Liver (tissue), 9 donors: Measurements from ENCODE around the gene NAGS. TPM values are rescaled to one million over a fixed set of nuclear protein-coding genes. Genes with fewer than 3 reads are reported as not detected.

Experiments
- DNase-seq: peaks from one replicate; pipeline ENCODE4 v3.0.0-alpha.2; 2017; ENCODE audit warnings: low spot score
- H3K27ac ChIP-seq, 2 donors: one replicate each; pipeline ENCODE4 v1.7.0; 2013; ENCODE audit warnings: inconsistent platforms in 2 of 2, low read length in 2 of 2, control low read depth in 1 of 2, low read depth in 1 of 2, mild to moderate bottlenecking in 1 of 2
- H3K27me3 ChIP-seq, 4 donors: one replicate each; pipeline versions ENCODE4 v1.6.1 to v1.7.0; 2013; ENCODE audit warnings: low read length in 3 of 4, inconsistent platforms in 1 of 4, mild to moderate bottlenecking in 1 of 4, moderate library complexity in 1 of 4; ENCODE audit not compliant: control insufficient read depth in 4 of 4, insufficient read depth in 4 of 4
- H3K36me3 ChIP-seq, 4 donors: one replicate each; pipeline versions ENCODE4 v1.6.1 to v1.7.0; 2013; ENCODE audit warnings: low read length in 3 of 4, mild to moderate bottlenecking in 3 of 4, low read depth in 1 of 4, moderate library complexity in 1 of 4; ENCODE audit not compliant: control insufficient read depth in 4 of 4, insufficient read depth in 3 of 4
- H3K4me1 ChIP-seq, 4 donors: one replicate each; pipeline versions ENCODE4 v1.6.1 to v1.7.0; 2013; ENCODE audit warnings: low read length in 3 of 4, mild to moderate bottlenecking in 3 of 4, moderate library complexity in 1 of 4; ENCODE audit not compliant: control insufficient read depth in 4 of 4, insufficient read depth in 4 of 4
- H3K4me3 ChIP-seq, 3 donors: one replicate each; pipeline versions ENCODE4 v1.6.1 to v1.7.0; 2013; ENCODE audit warnings: low read length in 3 of 3, control low read depth in 1 of 3, low read depth in 1 of 3, mild to moderate bottlenecking in 1 of 3
- H3K9ac ChIP-seq, 2 donors: one replicate each; pipeline ENCODE4 v1.7.0; 2013; ENCODE audit warnings: low read length in 2 of 2, mild to moderate bottlenecking in 2 of 2, moderate library complexity in 2 of 2, control low read depth in 1 of 2, low read depth in 1 of 2
- H3K9me3 ChIP-seq, 4 donors: one replicate each; pipeline versions ENCODE4 v1.6.1 to v1.7.0; 2013; ENCODE audit warnings: low read length in 3 of 4; ENCODE audit not compliant: control insufficient read depth in 4 of 4
- FOXA1 ChIP-seq: IDR thresholded peaks from 2 replicates; pipeline ENCODE4 v1.6.1; 2016; ENCODE audit warnings: antibody characterized with exemption
- GABPA ChIP-seq, 2 donors: IDR thresholded peaks in 1 of 2; conservative IDR thresholded peaks in 1 of 2; 2 replicates each; pipeline ENCODE4 v1.6.1; 2016; ENCODE audit warnings: antibody characterized with exemption in 2 of 2, mild to moderate bottlenecking in 1 of 2, moderate library complexity in 1 of 2
- HNF4A ChIP-seq, 2 donors: conservative IDR thresholded peaks; 2 replicates each; pipeline ENCODE4 v1.6.1; 2016; ENCODE audit warnings: antibody characterized with exemption in 2 of 2, mild to moderate bottlenecking in 2 of 2
- JUND ChIP-seq, 2 donors: IDR thresholded peaks; 2 replicates each; pipeline ENCODE4 v1.6.1; 2016; ENCODE audit warnings: antibody characterized with exemption in 2 of 2
- NR2F2 ChIP-seq: IDR thresholded peaks from 2 replicates; pipeline ENCODE4 v1.6.1; 2016; ENCODE audit warnings: antibody characterized with exemption
- RAD21 ChIP-seq, 2 donors: IDR thresholded peaks; 2 replicates each; pipeline ENCODE4 v1.6.1; 2016; ENCODE audit warnings: antibody characterized with exemption in 2 of 2, mild to moderate bottlenecking in 2 of 2
- RXRA ChIP-seq, 2 donors: IDR thresholded peaks; 2 replicates each; pipeline ENCODE4 v1.6.1; 2017 to 2018; ENCODE audit warnings: antibody characterized with exemption in 2 of 2, mild to moderate bottlenecking in 1 of 2
- SP1 ChIP-seq: IDR thresholded peaks from 2 replicates; pipeline ENCODE4 v1.6.1; 2018; ENCODE audit warnings: antibody characterized with exemption, mild to moderate bottlenecking
- TAF1 ChIP-seq: conservative IDR thresholded peaks from 2 replicates; pipeline ENCODE4 v1.6.1; 2016; ENCODE audit warnings: antibody characterized with exemption, mild to moderate bottlenecking
- YY1 ChIP-seq: IDR thresholded peaks from 2 replicates; pipeline ENCODE4 v1.6.1; 2016; ENCODE audit warnings: antibody characterized with exemption, mild to moderate bottlenecking
- whole genome bisulfite sequencing: extraction: QIAGEN DNeasy Blood & Tissue Kit; methylation state at CpG from one replicate; pipeline ENCODE4 v1.1.7; 2013; 5-methylcytosine and 5-hydroxymethylcytosine counted together
- polyA plus RNA-seq, 2 donors: library from polyadenylated mRNA; stranded (reverse) in 1 of 2; unstranded in 1 of 2; fragments of 200-250 nt in 1 of 2; fragments of >200 nt in 1 of 2; fragmentation: Nextera tagmentation in 1 of 2; extraction: Ambion mirVana in 1 of 2; gene quantifications; one replicate each; pipeline versions ENCODE4 v1.2.1 to v1.2.3, GENCODE V29; 2013 to 2015
- total RNA-seq, 2 donors: library from RNA; depleted of rRNA; stranded (reverse); fragments of >200 nt; gene quantifications; one replicate each; pipeline ENCODE4 v1.2.3, GENCODE V29; 2014
- TF ChIP-seq, protein P1 (sequence below): IDR thresholded peaks from 2 replicates; pipeline ENCODE4 v1.6.1; 2016; ENCODE audit warnings: antibody characterized with exemption
- TF ChIP-seq, protein P2 (sequence below): IDR thresholded peaks from 2 replicates; pipeline ENCODE4 v1.6.1; 2016; ENCODE audit warnings: antibody characterized with exemption
- TF ChIP-seq, protein P3 (sequence below): fragments of 150-350 bp; IDR thresholded peaks from 2 replicates; pipeline ENCODE4 v1.5.1; 2017; ENCODE audit warnings: improper control_type of control experiment, low read depth, low read length; ENCODE audit not compliant: missing input control
- TF ChIP-seq, protein P4 (sequence below): IDR thresholded peaks from 2 replicates; pipeline ENCODE4 v1.6.1; 2016; ENCODE audit warnings: antibody characterized with exemption, mild to moderate bottlenecking
- TF ChIP-seq, protein P5 (sequence below): IDR thresholded peaks from 2 replicates; pipeline ENCODE4 v1.6.1; 2016; ENCODE audit warnings: antibody characterized with exemption
- donor health status: healthy.
- donor health status: healthy.
- donor health status: healthy.
- donor health status: healthy.
- donor health status: healthy.

Gene NAGS
- total and polyA plus RNA-seq, 4 donors, result 21.5 to 29.8 (median 28.2) TPM

DNA sequence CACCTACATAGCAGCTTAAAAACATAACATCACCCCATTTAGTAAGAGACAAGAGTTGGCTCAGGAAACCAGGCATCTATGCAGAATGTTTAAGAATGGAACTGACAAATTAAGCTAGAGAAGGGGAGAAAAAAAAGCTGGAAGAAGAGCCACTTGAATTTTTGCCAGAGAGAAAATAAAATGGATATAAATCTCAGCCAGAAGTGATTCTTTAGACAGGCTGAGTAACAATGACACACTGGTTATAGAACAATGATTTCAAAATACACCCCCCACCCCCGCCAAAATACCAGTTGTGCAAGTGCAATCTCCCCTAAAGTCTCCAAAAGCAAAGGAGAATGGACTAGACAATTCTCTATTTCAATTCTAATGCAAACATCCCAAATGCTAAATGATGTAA is 39.6 kb downstream of the NAGS start:
- no peak overlapping the region for H3K9ac ChIP-seq
- DNase-seq, result no peak

DNA sequence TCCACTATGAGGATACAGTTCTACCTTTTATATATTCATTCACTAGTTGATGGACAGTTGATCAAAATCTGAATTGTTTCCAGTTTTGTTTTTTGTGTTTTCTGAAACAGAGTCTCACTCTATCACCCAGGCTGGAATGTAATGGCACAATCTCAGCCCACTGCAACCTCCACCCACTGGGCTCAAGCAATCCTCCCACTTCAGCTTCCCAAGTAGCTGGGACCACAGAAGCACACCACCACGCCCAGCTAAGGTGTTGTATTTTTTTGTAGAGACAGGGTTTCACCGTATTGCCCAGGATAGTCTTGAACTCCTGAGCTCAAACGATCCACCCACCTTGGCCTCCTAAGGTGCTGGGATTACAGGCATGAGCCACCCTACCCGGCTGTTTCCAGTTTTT is 41.1 kb downstream of the NAGS start:
- Histone ChIP-seq H3K27me3 (no peaks in the 10 kb centered on the region), H3K9me3 (no peaks in the 10 kb centered on the region), H3K9ac (no peak overlapping the region), H3K4me3 (no peak overlapping the region), H3K36me3 (peaks cover 4 to 12% (median 8%) of the 10 kb centered on the region in 4 donors), H3K4me1 (peaks cover 0 to 9% (median 5%) of the 10 kb centered on the region in 4 donors), H3K27ac (no peak overlapping the region)
- DNase-seq, result no peak
- WGBS, result 98% methylated on average over 4 of the region's 4 CpGs
- TF ChIP-seq, protein P1, sequence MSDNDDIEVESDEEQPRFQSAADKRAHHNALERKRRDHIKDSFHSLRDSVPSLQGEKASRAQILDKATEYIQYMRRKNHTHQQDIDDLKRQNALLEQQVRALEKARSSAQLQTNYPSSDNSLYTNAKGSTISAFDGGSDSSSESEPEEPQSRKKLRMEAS, result no peak
- TF ChIP-seq NR2F2 (no peak), RXRA (IDR thresholded peaks at IDR 0.05) (no peak), HNF4A (conservative IDR thresholded peaks at IDR 0.05) (no peak), FOXA1 (no peak), TAF1 (no peak), JUND (IDR thresholded peaks at IDR 0.05) (no peak), SP1 (no peak)
- TF ChIP-seq, protein P2, sequence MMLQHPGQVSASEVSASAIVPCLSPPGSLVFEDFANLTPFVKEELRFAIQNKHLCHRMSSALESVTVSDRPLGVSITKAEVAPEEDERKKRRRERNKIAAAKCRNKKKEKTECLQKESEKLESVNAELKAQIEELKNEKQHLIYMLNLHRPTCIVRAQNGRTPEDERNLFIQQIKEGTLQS, result no peak
- TF ChIP-seq, protein P3, sequence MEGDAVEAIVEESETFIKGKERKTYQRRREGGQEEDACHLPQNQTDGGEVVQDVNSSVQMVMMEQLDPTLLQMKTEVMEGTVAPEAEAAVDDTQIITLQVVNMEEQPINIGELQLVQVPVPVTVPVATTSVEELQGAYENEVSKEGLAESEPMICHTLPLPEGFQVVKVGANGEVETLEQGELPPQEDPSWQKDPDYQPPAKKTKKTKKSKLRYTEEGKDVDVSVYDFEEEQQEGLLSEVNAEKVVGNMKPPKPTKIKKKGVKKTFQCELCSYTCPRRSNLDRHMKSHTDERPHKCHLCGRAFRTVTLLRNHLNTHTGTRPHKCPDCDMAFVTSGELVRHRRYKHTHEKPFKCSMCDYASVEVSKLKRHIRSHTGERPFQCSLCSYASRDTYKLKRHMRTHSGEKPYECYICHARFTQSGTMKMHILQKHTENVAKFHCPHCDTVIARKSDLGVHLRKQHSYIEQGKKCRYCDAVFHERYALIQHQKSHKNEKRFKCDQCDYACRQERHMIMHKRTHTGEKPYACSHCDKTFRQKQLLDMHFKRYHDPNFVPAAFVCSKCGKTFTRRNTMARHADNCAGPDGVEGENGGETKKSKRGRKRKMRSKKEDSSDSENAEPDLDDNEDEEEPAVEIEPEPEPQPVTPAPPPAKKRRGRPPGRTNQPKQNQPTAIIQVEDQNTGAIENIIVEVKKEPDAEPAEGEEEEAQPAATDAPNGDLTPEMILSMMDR, result no peak

More for the DNA sequence above, 39.6 kb downstream of the NAGS start:
- TF ChIP-seq HNF4A (conservative IDR thresholded peaks at IDR 0.05) (no peak), FOXA1 (no peak), RAD21 (IDR thresholded peaks at IDR 0.05) (no peak), JUND (IDR thresholded peaks at IDR 0.05) (no peak), NR2F2 (no peak), YY1 (no peak), TAF1 (no peak), GABPA (IDR thresholded peaks at IDR 0.05 in 1 of 2, conservative IDR thresholded peaks at IDR 0.05 in 1 of 2) (no peak)
- TF ChIP-seq, protein P4, sequence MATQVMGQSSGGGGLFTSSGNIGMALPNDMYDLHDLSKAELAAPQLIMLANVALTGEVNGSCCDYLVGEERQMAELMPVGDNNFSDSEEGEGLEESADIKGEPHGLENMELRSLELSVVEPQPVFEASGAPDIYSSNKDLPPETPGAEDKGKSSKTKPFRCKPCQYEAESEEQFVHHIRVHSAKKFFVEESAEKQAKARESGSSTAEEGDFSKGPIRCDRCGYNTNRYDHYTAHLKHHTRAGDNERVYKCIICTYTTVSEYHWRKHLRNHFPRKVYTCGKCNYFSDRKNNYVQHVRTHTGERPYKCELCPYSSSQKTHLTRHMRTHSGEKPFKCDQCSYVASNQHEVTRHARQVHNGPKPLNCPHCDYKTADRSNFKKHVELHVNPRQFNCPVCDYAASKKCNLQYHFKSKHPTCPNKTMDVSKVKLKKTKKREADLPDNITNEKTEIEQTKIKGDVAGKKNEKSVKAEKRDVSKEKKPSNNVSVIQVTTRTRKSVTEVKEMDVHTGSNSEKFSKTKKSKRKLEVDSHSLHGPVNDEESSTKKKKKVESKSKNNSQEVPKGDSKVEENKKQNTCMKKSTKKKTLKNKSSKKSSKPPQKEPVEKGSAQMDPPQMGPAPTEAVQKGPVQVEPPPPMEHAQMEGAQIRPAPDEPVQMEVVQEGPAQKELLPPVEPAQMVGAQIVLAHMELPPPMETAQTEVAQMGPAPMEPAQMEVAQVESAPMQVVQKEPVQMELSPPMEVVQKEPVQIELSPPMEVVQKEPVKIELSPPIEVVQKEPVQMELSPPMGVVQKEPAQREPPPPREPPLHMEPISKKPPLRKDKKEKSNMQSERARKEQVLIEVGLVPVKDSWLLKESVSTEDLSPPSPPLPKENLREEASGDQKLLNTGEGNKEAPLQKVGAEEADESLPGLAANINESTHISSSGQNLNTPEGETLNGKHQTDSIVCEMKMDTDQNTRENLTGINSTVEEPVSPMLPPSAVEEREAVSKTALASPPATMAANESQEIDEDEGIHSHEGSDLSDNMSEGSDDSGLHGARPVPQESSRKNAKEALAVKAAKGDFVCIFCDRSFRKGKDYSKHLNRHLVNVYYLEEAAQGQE, result no peak
- TF ChIP-seq, protein P5, sequence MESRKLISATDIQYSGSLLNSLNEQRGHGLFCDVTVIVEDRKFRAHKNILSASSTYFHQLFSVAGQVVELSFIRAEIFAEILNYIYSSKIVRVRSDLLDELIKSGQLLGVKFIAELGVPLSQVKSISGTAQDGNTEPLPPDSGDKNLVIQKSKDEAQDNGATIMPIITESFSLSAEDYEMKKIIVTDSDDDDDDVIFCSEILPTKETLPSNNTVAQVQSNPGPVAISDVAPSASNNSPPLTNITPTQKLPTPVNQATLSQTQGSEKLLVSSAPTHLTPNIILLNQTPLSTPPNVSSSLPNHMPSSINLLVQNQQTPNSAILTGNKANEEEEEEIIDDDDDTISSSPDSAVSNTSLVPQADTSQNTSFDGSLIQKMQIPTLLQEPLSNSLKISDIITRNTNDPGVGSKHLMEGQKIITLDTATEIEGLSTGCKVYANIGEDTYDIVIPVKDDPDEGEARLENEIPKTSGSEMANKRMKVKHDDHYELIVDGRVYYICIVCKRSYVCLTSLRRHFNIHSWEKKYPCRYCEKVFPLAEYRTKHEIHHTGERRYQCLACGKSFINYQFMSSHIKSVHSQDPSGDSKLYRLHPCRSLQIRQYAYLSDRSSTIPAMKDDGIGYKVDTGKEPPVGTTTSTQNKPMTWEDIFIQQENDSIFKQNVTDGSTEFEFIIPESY, result no peak
- TF ChIP-seq, protein P1, result no peak
- TF ChIP-seq, protein P3, result no peak
- Histone ChIP-seq H3K27me3 (no peaks in the 10 kb centered on the region), H3K4me1 (peaks cover 0 to 17% (median 9%) of the 10 kb centered on the region in 4 donors), H3K9me3 (no peaks in the 10 kb centered on the region), H3K36me3 (peaks cover under 1 to 5% (median 3%) of the 10 kb centered on the region in 4 donors), H3K27ac (no peak overlapping the region), H3K4me3 (no peak overlapping the region)
- WGBS, result 77% methylated on average over 1 of the region's 1 CpG
